ENCODE measurements around the gene TBCB.
A peak's percentile ranks its signal among the peaks of the same experiment; 100 is the strongest.
"Not testable (repeated sequence)": the region's sequence is repeated elsewhere in the genome, so short reads cannot be mapped to it uniquely, and the experiment has no call there.

TBCB gene

GRCh38 chr19:36115453-36116343 is at the start of gene TBCB:
TSS of gene TBCB (plus strand) at chr19:36115468. CDS start at chr19:36115561, 93 bp downstream.
- DNase-seq = peak; percentile 89

DNA sequence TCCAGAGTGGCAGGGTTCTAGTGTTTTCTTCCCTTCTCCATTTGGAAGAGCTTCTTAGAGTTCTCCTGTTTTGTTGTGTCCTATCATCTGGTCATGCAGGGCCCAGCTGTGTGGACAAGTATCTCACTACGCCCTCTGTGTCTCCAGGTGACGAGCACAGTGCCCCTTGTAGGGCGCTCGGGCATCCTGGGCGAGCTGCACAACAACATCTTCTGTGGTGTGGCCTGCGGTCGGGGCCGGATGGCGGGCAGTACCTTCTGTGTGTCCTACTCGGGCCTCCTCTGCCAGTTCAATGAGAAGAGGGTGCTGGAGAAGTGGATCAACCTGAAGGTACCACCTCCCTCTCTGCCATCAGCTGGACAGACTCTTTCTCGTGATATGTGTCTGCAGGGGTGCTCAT is 47.6 kb upstream of the TBCB start:
- DNase-seq = no peak

GRCh38 chr19:36068810-36069499 is 46.3 kb upstream of the TBCB start:
- DNase-seq = not testable (repeated sequence)

- DNase-seq = no peak
Observed at GRCh38 chr19:36072081-36072480, 43.2 kb upstream of the TBCB start.

DNA sequence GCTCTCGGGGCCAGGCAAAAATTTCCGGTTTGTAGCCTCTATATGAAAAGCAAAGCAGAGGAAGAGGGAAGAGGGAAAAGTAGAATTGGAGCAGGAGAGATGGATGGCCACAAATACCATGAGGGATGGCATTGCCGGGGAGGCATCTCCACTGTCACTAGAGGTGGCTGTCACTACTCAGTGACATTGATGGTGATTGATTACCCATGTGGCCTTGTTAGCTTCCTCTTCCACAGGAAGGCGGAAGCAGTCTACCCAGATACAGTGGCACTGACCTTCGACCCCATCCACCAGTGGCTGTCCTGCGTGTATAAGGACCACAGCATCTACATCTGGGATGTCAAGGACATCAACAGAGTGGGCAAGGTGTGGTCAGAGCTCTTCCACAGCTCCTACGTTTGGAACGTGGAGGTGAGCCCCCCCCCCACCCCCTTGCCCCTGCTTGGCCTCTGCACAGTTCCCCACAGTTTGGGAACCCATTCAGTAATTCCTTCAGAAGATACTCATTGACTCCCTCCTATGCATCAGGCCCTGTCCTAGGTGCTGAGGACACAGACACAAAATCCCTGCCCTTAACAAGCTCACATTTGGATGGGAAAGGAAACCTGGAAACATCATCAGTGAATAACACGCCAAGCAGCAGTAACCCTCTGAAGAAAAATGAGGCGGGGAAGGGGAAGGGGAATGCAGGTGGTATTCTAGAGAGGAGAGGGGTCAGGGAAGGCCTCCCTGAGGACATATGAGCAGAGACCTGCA is 42.0 kb upstream of the TBCB start:
- DNase-seq = no peak

DNA sequence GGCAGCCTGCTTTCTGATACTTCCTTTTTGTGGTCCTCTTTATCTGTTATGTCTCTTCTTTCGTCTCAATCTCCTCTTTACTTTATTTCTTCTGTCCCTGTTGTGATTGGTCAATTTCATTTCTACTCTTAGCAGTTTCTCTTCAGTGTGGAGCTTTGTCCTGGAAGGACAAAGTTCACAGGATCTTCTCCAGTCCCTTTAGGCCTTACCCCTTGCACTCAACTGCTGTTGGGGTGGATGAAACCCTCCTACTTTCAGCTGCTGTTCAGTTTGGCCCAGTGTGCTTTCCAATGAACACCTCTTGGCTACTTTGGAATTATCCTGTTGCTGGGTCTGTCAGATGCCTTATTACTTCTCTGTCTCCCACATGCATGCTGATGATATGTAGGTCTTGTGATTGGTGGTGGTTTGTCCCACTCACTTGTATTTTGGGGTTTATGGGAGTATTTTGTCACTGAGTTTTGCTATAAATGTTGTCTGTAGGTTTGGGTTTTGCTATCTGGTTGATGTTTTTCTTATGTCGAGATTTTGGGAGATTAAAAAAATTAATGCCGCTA is 35.8 kb upstream of the TBCB start:
- DNase-seq = no peak

DNA sequence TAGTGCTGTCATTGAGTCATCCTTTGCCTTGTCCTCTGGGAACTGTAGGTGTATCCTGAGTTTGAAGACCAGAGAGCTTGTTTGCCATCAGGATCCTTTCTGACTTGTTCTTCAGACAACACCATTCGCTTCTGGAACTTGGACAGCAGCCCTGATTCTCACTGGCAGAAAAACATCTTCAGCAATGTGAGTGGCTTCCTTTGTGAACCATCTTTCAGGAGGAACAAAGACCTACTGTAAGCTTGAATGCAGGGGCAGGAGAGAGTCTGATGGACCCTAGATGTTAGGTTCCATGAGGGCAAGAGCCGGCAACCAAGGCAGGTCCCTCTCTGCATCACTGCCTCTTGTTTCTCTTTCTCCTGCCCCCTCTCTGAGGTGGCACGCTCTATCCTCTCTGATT is 33.9 kb upstream of the TBCB start:
- DNase-seq = no peak

DNA sequence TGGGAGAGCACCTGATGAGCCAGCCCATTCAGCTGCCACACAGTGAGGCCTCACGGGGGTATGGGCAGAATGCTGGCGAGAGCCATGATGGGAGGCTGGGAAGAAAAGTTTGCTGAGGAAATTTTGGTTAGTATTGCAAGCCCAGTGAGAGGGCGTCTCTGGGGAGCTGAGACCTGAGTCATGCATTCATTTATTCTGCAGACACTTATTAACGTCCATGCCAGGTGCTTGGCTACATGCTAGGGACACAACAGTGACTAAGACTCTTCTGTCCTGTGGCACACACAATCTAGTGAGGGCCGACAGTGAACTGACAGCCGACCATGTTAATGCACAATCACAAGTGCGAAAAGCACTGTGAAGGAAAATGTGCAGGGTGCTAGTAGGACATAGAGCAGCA is 33.4 kb upstream of the TBCB start:
- DNase-seq = no peak

DNA sequence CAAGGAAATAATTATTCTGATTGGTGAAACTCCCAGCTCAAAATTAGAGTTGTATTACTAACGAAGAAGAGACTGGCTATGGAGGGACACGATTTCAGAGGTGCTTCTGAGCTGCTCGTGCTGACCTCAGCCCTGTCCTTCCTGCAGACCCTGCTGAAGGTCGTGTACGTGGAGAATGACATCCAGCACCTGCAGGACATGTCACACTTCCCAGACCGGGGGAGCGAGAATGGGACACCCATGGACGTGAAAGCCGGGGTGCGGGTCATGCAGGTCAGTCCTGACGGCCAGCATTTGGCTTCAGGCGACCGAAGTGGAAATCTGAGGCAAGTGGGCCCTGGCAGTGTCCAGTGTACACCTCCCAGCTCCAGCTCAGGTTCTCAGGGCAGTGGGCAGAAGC is 32.4 kb upstream of the TBCB start:
- DNase-seq = no peak

- DNase-seq = no peak
Observed at GRCh38 chr19:36084231-36085009, 30.8 kb upstream of the TBCB start.

GRCh38 chr19:36086326-36086725 is 28.9 kb upstream of the TBCB start:
- DNase-seq = no peak

DNA sequence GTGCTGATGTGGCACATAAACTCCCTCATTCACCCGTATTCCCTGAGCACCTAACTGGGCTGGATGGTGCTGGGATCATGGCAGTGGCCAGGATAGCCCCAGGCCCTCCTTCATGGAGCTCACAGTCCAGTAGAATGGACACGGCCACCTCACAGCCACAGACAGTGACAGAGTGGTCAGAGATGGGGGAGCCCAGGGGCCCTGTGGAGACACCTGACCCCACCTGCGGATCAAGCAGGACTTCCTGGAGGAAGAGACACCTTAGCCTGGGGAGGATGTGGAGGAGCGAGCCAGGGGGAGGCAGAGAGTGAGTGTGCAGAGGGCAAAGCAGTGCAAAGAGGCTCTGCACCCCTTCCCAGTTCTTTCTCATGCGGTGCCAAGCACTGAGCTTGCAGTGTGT is 25.4 kb upstream of the TBCB start:
- no peak for DNase-seq

GRCh38 chr19:36090910-36091695 is 24.2 kb upstream of the TBCB start:
- DNase-seq = no peak

GRCh38 chr19:36092566-36092965 is 22.7 kb upstream of the TBCB start:
- no peak for DNase-seq

GRCh38 chr19:36093146-36093662 is 22.1 kb upstream of the TBCB start:
- DNase-seq = no peak

- DNase-seq = no peak
Observed at GRCh38 chr19:36093687-36094086, 21.6 kb upstream of the TBCB start.

DNA sequence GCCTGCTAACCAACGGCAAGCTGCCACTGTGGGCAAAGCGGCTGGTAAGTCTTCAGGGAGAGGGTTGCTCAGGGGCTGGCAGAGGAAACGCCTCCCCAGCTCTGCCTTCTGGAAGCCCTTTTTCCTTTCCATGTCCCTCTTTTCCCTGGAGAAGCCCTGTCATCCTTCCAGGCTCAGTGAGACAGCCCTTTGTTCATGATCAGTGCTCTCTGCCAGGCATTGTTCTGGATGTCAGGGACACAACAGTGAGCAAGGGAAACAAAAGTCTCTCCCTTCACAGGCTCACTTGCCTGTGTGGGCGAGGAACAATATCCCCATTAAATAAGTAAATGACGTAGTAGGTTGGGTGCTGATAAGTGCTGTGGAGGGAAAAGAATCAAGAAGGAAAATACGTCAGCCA is 18.2 kb upstream of the TBCB start:
- no peak for DNase-seq

DNA sequence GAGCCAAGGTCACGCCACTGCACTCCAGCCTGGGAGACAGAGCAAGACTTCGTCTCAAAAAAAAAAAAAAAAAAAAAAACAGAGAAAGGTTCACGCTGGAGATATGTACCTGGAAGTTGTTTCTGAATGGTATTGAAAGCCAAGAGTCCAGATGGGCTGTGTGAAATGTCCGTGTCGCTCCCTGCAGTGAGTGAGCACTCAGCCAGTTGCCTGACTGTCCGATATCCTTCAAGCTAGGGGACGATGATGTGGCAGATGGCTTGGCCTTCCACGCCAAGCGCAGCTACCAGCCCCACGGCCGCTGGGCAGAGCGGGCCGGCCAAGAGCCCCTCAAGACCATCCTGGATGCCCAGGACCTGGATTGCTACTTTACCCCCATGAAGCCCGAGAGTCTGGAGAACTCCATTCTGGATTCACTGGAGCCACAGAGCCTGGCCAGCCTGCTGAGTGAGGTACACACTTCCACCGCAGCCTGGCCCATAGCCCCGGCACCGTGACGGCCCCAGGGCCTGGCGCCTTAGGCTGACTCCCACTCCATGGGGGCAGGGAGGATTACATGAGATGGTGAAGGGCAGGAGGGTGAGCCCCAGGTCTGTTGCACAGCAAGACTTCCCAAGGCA is 16.0 kb upstream of the TBCB start:
- DNase-seq = no peak

DNA sequence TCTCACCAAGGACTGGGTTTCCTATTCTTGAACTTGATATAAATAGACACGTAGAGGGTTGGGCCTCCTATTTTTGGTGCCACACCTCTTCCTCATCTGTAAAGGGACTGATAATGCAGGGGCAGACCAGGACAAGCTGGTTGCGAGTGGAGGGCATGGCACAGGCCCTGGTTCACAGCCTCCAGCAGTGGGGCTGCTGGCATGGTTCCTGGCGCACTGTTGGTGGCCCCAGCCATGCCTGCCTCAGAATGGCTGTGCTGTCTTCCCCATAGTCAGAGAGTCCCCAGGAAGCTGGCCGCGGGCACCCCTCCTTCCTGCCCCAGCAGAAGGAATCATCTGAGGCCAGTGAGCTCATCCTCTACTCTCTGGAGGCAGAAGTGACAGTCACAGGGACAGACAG is 14.8 kb upstream of the TBCB start:
- DNase-seq = no peak

DNA sequence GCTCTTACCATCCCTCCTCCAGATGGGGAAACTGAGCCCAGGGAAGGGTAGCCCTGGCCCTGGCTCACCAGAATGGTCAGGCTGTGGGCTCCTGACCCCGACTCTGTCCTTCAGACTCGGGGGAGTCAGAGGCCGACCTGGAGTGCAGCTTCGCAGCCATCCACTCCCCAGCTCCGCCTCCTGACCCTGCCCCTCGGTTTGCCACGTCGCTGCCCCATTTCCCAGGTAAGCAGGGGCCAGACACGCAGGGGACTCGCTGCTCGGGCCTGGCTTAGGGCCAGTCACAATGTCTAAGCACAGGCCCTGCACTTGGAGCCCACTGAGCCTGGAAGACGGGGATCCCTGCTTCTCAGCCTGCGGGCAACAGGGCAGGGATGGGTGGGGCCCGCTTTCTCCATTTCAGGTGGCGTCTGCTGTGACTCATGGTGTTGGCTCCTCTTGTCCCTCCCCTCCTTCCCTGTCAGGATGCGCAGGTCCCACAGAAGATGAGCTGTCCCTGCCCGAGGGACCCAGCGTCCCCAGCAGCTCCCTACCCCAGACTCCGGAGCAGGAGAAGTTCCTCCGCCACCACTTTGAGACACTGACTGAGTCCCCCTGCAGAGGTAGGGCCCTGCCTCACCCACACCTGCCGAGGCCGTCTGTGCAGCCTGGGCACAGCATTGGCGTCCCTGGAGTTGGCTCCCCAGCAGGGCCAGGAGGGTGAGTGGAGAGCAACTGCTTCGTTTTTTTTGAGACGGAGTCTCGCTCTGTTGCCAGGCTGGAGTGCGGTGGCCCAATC is 13.5 kb upstream of the TBCB start:
- DNase-seq = no peak
